Transverse colon (tissue), 4 donors: ENCODE measurements around the gene SEC24C.

ENCODE experiments used
- EP300 ChIP-seq: sonication (generic); formaldehyde crosslinking; IDR thresholded peaks from one replicate; pipeline ENCODE4 v1.6.1; 2017; ENCODE audit warnings: antibody characterized with exemption, low read depth
- POLR2AphosphoS5 ChIP-seq, 3 donors: sonication (generic); formaldehyde crosslinking; IDR thresholded peaks; one replicate each; pipeline ENCODE4 v1.6.1; 2016; ENCODE audit warnings: antibody characterized with exemption in 3 of 3
- TF ChIP-seq, protein P1 (sequence below), 5 experiments: fragments of 200-600 bp in 3 of 5; fragments of 450-650 bp in 2 of 5; sonication (generic) in 3 of 5; IDR thresholded peaks; 1 replicate in 2 of 5; 2 replicates in 3 of 5; pipeline ENCODE4 v1.5.1; 2016 to 2017; ENCODE audit warnings: antibody characterized with exemption in 5 of 5, inconsistent platforms in 3 of 5, mild to moderate bottlenecking in 2 of 5, moderate library complexity in 1 of 5

DNA sequence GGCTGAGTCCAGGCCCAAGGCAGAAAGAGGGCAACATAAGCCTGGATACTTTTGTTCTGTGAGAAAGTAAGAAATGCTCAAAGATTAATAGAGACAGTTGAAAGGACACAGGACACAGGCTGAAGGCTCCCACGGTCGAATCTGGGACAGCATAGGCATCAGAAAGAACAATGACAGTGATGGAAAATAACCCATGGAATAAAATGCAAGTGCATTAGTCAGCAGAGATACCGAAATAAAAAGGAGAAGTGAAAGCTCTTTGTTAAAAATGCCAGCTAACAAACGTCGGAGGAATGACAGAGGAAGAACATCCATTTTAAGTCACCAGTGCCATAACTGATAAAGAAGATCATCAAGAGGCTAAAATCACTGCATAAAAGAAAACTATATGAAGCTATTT is 26.6 kb upstream of the SEC24C start:
- TF ChIP-seq, protein P1, sequence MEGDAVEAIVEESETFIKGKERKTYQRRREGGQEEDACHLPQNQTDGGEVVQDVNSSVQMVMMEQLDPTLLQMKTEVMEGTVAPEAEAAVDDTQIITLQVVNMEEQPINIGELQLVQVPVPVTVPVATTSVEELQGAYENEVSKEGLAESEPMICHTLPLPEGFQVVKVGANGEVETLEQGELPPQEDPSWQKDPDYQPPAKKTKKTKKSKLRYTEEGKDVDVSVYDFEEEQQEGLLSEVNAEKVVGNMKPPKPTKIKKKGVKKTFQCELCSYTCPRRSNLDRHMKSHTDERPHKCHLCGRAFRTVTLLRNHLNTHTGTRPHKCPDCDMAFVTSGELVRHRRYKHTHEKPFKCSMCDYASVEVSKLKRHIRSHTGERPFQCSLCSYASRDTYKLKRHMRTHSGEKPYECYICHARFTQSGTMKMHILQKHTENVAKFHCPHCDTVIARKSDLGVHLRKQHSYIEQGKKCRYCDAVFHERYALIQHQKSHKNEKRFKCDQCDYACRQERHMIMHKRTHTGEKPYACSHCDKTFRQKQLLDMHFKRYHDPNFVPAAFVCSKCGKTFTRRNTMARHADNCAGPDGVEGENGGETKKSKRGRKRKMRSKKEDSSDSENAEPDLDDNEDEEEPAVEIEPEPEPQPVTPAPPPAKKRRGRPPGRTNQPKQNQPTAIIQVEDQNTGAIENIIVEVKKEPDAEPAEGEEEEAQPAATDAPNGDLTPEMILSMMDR (IDR thresholded peaks at IDR 0.05), result no peak
- TF ChIP-seq POLR2AphosphoS5 (IDR thresholded peaks at IDR 0.05) (no peak), EP300 (no peak)
